K562 (cell line): ENCODE measurements around the gene APLNR. TPM values are rescaled to one million over a fixed set of nuclear protein-coding genes. Genes with fewer than 3 reads are reported as not detected.

Source experiments
- CHD2 ChIP-seq: IDR thresholded peaks from 2 replicates; pipeline ENCODE4 v1.6.1; 2011; ENCODE audit warnings: low read depth, low read length
- KDM1A ChIP-seq, 2 experiments: fragments of 450-650 bp; IDR thresholded peaks; 2 replicates each; pipeline ENCODE4 v1.6.1; 2016; ENCODE audit warnings: mild to moderate bottlenecking in 2 of 2
- MCM5 ChIP-seq: fragments of 450-650 bp; IDR thresholded peaks from 2 replicates; pipeline ENCODE4 v1.6.1; 2016; ENCODE audit warnings: low read depth
- RBM14 ChIP-seq: fragments of 200-400 bp; formaldehyde crosslinking; IDR thresholded peaks from 2 replicates; pipeline ENCODE4 v1.6.1; 2018; ENCODE audit warnings: low read depth, mild to moderate bottlenecking, low read length, moderate library complexity, borderline replicate concordance; ENCODE audit not compliant: insufficient read depth
- RCOR1 ChIP-seq, 2 experiments: IDR thresholded peaks; 2 replicates each; pipeline ENCODE4 v1.6.1; 2012; ENCODE audit warnings: low read depth in 2 of 2, low read length in 2 of 2, borderline replicate concordance in 1 of 2, improper control_type of control experiment in 1 of 2
- RFX7 ChIP-seq: fragments of 250-450 bp; sonication (Bioruptor Pico); IDR thresholded peaks from 2 replicates; pipeline ENCODE4 v1.5.1; 2021; ENCODE audit warnings: mild to moderate bottlenecking
- SIX5 ChIP-seq, 2 experiments: IDR thresholded peaks; 2 replicates each; pipeline ENCODE4 v1.6.1; 2011; ENCODE audit warnings: low read length in 2 of 2, borderline replicate concordance in 1 of 2, low read depth in 1 of 2, mild to moderate bottlenecking in 1 of 2, moderate library complexity in 1 of 2; ENCODE audit not compliant: insufficient read depth in 1 of 2
- ZBTB40 ChIP-seq, 2 experiments: fragments of 450-650 bp in 1 of 2; sonication (generic) in 1 of 2; formaldehyde crosslinking in 1 of 2; IDR thresholded peaks; 2 replicates each; pipeline versions ENCODE4 v1.7.1 to v1.9.0; 2016 to 2022; ENCODE audit warnings: inconsistent platforms in 1 of 2, mild to moderate bottlenecking in 1 of 2, missing genetic modification reagents in 1 of 2
- ZBTB49 ChIP-seq: sonication (generic); formaldehyde crosslinking; IDR thresholded peaks from 2 replicates; pipeline ENCODE4 v1.8.0; 2022; ENCODE audit warnings: missing genetic modification reagents, mild to moderate bottlenecking, borderline replicate concordance
- ZFPM2 ChIP-seq: fragments of 250-450 bp; sonication (Bioruptor Pico); IDR thresholded peaks from 2 replicates; pipeline ENCODE4 v1.5.1; 2022; ENCODE audit warnings: mild to moderate bottlenecking
- ZNF512 ChIP-seq: IDR thresholded peaks from 2 replicates; pipeline ENCODE4 v1.6.1; 2016; ENCODE audit warnings: missing genetic modification characterization, missing compliant biosample characterization
- ZNF778 ChIP-seq: fragments of 450-650 bp; formaldehyde crosslinking; IDR thresholded peaks from 2 replicates; pipeline ENCODE4 v1.4.0; 2020; ENCODE audit warnings: mild to moderate bottlenecking, moderate library complexity
- polyA plus RNA-seq, 8 experiments: library from polyadenylated mRNA; depleted of rRNA in 4 of 8; stranded (reverse) in 5 of 8; unstranded in 3 of 8; fragments of >200 nt; fragmentation: Nextera tagmentation in 2 of 8; fragmentation: Illumina TruSeq in 1 of 8; extraction: Ambion mirVana in 2 of 8; extraction: Trizol in 1 of 8; gene quantifications; 2 replicates each; pipeline versions ENCODE4 v1.2.1 to v1.2.3, GENCODE V29; 2011 to 2014; ENCODE audit warnings: inconsistent platforms in 1 of 8, missing spikeins in 1 of 8
- total RNA-seq, 7 experiments: library from RNA; depleted of rRNA in 6 of 7; stranded (reverse); fragments of >200 nt in 6 of 7; fragmentation: Illumina TruSeq in 2 of 7; extraction: Trizol in 2 of 7; gene quantifications; 2 replicates each; pipeline versions ENCODE4 v1.2.1 to v1.2.3, GENCODE V29; 2011 to 2021; ENCODE audit warnings: low replicate concordance in 1 of 7
- TF ChIP-seq, protein P1 (sequence below): sonication (generic); formaldehyde crosslinking; IDR thresholded peaks from 2 replicates; pipeline ENCODE4 v1.4.0; 2020; ENCODE audit warnings: mild to moderate bottlenecking, missing genetic modification reagents

APLNR gene
- total and polyA plus RNA-seq, 9 of the 15 experiments (the other 6 are each of a cell fraction or from before 2014, with no cell fraction given): 0.15 to 2.0 (median 0.65) TPM

GRCh38 chr11:57239348-57239747 is 2.3 kb upstream of the APLNR start (continued):
- TF ChIP-seq RCOR1 (IDR thresholded peaks at IDR 0.05; ENCODE audit: borderline replicate concordance in 1 of 2, low read depth in 2 of 2, low read length in 2 of 2) (peak in 1 of 2 experiments; percentile 39; a peak in 1 of 4 replicates), ZFPM2 (CRISPR knock-in tag) (no peak), ZNF512 (no peak), RBM14 (no peak), ZBTB40 (IDR thresholded peaks at IDR 0.05) (no peak), ZBTB40 (CRISPR knock-in tag; IDR thresholded peaks at IDR 0.05) (no peak), RFX7 (CRISPR knock-in tag) (no peak), KDM1A (IDR thresholded peaks at IDR 0.05) (no peak), CHD2 (no peak), ZBTB49 (CRISPR knock-in tag) (no peak), ZNF778 (CRISPR knock-in tag) (no peak), MCM5 (no peak), SIX5 (IDR thresholded peaks at IDR 0.05; ENCODE audit: borderline replicate concordance in 1 of 2, insufficient read depth in 1 of 2, low read depth in 1 of 2, low read length in 2 of 2) (no peak)
- TF ChIP-seq, protein P1, sequence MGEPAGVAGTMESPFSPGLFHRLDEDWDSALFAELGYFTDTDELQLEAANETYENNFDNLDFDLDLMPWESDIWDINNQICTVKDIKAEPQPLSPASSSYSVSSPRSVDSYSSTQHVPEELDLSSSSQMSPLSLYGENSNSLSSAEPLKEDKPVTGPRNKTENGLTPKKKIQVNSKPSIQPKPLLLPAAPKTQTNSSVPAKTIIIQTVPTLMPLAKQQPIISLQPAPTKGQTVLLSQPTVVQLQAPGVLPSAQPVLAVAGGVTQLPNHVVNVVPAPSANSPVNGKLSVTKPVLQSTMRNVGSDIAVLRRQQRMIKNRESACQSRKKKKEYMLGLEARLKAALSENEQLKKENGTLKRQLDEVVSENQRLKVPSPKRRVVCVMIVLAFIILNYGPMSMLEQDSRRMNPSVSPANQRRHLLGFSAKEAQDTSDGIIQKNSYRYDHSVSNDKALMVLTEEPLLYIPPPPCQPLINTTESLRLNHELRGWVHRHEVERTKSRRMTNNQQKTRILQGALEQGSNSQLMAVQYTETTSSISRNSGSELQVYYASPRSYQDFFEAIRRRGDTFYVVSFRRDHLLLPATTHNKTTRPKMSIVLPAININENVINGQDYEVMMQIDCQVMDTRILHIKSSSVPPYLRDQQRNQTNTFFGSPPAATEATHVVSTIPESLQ: no peak
